Sciatic nerve (tissue), 2 donors: Measurements from ENCODE around the gene SLC34A2. TPM values are rescaled to one million over a fixed set of nuclear protein-coding genes. Genes with fewer than 3 reads are reported as not detected.
"Not testable (repeated sequence)": the region's sequence is repeated elsewhere in the genome, so short reads cannot be mapped to it uniquely, and the experiment has no call there.

ENCODE experiments used
- ATAC-seq: fragments of 200-7000 bp; cut with Tn5 transposase; one replicate; pipeline ENCODE4 v1.9.1; 2020; ENCODE audit warnings: mild to moderate bottlenecking, moderate library complexity
- DNase-seq: peaks from one replicate; pipeline ENCODE4 v3.0.0-alpha.2; 2020; ENCODE audit warnings: low spot score
- intact Hi-C: fragments of 100-400 bp; cut with DNase I; formaldehyde crosslinking; loops from one replicate; pipeline ENCODE4 v1.14.2; 2022
- total RNA-seq: library from RNA; stranded (reverse); fragmentation: NEBNext Ultra II Directional; extraction: Animal tissue kit (Norgen Biotek cat#: 25700); gene quantifications from one replicate; pipeline ENCODE4 v1.2.1, GENCODE V29; 2021
- donor health status: DM: no; HTN: no; CAD: no.
- donor health status: DM: no; HTN: no; CAD: no.

The SLC34A2 gene, protein sequence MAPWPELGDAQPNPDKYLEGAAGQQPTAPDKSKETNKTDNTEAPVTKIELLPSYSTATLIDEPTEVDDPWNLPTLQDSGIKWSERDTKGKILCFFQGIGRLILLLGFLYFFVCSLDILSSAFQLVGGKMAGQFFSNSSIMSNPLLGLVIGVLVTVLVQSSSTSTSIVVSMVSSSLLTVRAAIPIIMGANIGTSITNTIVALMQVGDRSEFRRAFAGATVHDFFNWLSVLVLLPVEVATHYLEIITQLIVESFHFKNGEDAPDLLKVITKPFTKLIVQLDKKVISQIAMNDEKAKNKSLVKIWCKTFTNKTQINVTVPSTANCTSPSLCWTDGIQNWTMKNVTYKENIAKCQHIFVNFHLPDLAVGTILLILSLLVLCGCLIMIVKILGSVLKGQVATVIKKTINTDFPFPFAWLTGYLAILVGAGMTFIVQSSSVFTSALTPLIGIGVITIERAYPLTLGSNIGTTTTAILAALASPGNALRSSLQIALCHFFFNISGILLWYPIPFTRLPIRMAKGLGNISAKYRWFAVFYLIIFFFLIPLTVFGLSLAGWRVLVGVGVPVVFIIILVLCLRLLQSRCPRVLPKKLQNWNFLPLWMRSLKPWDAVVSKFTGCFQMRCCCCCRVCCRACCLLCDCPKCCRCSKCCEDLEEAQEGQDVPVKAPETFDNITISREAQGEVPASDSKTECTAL
- 2.5 TPM for total RNA-seq

DNA sequence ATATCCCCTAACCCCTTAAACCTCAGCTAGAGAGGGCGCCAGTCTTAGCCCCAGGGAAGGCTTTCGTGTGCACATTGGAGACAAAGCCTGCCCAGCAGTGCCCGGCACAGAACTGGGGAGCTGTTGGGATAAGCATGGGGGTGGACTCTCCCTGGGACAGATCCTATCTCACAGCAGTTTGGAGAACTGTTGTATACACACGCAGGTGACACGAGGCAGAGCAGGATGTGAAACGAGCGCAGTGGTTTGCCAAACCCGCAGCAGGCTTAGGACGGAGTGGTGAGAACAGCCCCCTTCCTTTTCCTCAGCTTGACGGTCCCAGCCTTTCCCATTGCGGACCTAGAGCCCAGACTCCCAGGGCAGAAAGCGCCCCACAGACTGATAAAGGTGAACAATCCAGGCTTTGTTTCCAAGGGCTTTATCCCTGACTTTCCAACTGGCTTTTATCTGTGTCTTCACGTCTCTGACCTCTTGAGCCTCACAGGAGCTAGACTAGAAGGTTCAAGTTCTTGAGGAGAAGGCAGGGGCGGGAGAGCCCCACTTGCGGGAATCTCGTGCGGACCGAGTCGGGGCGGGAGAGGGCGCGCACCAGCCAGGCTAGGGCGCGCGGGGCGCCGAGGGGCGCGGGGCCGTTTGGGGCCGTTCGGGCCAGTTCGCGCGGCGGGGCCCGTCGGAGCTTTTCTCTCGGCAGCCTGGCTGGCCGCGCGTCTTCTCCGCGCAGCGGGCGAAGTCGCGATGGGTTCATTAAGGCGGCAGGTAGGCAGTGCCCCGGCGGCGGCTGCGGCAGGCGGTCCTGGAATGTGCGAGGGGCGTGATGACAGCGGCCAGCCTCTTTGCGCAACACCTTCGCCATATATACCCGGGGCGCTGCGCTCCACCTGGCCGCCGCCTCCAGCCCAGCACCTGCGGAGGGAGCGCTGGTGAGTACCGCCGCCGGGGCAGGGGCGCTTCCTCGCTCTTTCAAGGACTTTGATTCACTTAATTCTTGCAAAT is at the start of gene SLC34A2:
SLC34A2 (plus strand) TSS at position 881 of the 993 bp plus-strand sequence. CDS start 6,650 bp downstream, outside the sequence.
- ATAC-seq (no peak), DNase-seq (no peak)
- intact Hi-C loops: no loop called here

DNA sequence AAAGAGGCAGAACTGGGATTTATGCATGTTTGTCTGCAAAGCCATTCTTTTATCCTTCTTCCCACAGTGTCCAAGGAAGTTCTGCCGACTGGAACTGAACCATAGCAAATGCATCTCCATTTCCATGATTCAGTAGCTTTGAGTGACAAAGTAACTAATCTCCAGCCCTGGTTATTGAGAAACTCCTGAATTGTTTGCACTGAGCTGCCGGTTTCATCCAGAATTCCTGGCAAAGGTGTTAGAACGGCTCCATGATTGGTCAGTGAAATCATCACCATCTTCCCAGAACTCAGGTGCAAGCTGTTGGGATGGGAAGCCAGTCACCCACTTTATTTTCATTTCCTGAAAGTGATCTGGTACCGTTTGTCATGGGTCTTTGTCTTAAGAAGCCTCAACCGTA is 47.0 kb upstream of the SLC34A2 start:
- DNase-seq (no peak), ATAC-seq (no peak)
- intact Hi-C loops: no loop called here

GRCh38 chr4:25609976-25610375 is 45.7 kb upstream of the SLC34A2 start:
- ATAC-seq: no peak
- no peak for DNase-seq
- intact Hi-C loops: no loop called here

GRCh38 chr4:25613613-25614012 is 42.0 kb upstream of the SLC34A2 start:
- DNase-seq, intact Hi-C loops, ATAC-seq: not testable (repeated sequence)

GRCh38 chr4:25614807-25615206 is 40.8 kb upstream of the SLC34A2 start:
- DNase-seq: no peak
- no peak for ATAC-seq
- intact Hi-C loops: no loop called here

DNA sequence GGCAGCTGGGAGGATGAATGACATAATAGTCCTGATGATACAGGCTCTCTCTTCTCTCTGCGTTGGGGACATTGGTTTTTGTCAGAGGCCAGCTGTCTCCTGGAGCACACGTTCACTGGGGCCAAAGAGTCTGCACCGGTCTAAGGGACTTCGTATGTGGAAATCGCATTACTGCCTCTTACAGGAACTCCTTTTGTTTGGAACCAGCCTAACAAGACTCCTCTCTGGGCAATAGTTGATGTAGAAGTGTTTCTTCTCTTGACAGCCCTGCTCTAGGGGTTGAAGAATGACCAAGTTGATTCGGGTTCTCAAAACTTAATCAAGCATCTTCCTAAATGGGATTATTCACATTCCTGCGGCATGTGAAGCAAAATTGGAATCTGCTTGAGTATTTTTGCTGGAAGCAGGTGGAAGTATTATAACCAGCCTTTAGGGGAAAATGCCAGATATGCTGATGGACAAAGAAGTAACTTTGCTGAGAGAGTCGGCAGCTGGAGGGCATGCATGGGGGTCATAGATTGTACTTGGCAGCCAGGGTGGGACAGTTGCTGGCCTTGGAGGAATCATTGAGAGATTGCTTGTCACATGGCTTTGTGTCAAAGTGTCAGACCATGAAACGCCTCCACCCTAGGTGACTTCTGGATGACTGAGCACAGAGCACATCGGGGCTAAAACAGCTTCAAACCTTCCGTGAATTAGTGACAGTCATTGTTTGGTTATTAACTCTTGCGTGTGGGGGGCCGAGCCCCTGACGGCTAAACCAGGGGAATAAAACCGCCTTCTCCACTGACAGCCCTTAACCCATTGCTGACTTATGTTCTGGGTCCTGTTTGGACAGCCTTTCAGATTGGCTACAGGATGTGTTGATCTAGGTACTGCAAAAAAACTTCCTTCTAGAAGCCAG is 34.4 kb upstream of the SLC34A2 start:
- intact Hi-C loops: no loop called here
- no peak for DNase-seq
- no peak for ATAC-seq

GRCh38 chr4:25624616-25625015 is 31.0 kb upstream of the SLC34A2 start:
- DNase-seq (no peak), ATAC-seq (no peak)
- intact Hi-C loops: no loop called here

DNA sequence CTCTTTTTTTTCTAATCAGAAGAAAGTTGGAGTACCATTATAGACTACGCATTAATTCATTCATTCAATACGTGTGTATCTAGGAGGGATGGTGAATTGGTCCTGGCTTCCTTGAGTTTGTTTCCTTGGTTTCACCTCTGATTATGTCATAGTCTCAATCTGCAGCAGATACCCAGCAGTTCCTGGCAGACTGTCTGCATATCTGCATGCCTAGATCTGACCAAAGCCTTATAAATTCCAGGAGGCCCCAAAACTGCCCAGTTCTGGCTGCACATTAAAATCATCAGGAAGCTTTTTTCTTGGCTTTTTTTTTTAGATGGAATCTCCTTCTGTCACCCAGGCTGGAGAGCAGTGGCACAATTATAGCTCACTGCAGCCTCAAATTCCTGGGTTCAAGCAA is 27.2 kb upstream of the SLC34A2 start:
- intact Hi-C loops: no loop called here
- no peak for DNase-seq
- ATAC-seq: no peak

GRCh38 chr4:25632135-25632534 is 23.5 kb upstream of the SLC34A2 start:
- ATAC-seq: no peak
- intact Hi-C loops: no loop called here
- no peak for DNase-seq

DNA sequence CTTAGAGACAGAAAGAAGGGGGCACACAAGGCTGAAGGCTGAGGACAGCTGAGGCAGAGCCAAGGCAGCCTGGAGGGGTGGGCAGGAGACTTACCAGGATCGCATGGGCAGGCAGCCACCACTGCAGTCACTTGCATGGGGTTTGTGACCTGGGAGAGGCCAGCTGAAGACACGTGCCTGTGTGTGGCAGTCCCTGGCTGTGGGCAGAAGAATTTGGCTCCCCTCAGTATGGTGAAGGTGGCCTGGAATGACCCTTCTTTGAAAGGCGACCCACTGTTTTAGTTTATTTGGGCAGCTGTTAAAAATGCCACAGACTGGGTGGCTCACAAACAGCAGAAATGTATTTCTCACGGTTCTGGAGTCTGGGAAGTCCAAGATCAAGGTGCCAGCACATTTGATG is 22.1 kb upstream of the SLC34A2 start:
- DNase-seq (no peak), ATAC-seq (no peak)
- intact Hi-C loops: no loop called here

DNA sequence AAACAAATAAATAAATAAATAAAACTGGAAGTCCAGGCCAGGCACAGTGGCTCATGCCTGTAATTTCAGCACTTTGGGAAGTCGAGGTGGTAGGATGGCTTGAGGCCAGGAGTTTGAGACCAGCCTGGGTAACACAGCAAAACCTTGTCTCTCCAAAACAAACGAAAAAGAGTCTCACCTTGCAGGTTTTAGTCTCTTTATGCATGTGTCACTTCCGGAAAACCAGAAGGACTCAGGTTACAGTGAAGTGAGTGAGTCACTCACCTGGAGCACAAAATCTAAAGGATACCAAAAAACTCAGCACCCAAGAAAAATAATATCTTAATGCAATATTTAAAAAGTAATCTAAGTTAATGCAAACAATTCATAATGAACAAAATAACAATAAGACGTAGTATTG is 20.1 kb upstream of the SLC34A2 start:
- intact Hi-C loops: no loop called here
- DNase-seq (no peak), ATAC-seq (no peak)

- intact Hi-C loops: no loop called here
- ATAC-seq (no peak), DNase-seq (no peak)
Observed at GRCh38 chr4:25637581-25638220, 17.9 kb upstream of the SLC34A2 start.

DNA sequence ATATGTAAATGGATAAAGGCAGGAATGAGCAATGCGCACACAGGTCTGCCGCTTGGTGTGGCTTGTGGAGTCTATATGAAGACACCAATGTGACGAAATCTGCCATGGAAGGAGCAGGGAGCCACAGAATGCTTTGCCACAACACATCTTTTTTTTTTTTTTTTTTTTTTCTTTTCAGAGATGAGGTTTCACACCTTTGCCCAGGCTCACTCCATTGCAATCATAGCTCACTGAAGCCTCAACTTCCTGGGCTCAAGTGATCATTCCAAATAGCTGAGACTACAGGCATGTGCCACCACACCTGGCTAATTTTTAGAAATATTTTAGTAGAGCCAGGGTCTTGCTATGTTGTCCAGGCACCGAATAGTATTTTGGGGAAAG is 17.4 kb upstream of the SLC34A2 start:
- no peak for ATAC-seq
- intact Hi-C loops: no loop called here
- DNase-seq: no peak

GRCh38 chr4:25638806-25639205 is 16.8 kb upstream of the SLC34A2 start:
- no peak for DNase-seq
- intact Hi-C loops: no loop called here
- no peak for ATAC-seq

GRCh38 chr4:25650311-25650710 is 5.3 kb upstream of the SLC34A2 start:
- intact Hi-C loops: no loop called here
- DNase-seq: no peak
- no peak for ATAC-seq

- intact Hi-C loops: no loop called here
- DNase-seq (no peak), ATAC-seq (no peak)
Observed at GRCh38 chr4:25651682-25652081, 4.0 kb upstream of the SLC34A2 start.

DNA sequence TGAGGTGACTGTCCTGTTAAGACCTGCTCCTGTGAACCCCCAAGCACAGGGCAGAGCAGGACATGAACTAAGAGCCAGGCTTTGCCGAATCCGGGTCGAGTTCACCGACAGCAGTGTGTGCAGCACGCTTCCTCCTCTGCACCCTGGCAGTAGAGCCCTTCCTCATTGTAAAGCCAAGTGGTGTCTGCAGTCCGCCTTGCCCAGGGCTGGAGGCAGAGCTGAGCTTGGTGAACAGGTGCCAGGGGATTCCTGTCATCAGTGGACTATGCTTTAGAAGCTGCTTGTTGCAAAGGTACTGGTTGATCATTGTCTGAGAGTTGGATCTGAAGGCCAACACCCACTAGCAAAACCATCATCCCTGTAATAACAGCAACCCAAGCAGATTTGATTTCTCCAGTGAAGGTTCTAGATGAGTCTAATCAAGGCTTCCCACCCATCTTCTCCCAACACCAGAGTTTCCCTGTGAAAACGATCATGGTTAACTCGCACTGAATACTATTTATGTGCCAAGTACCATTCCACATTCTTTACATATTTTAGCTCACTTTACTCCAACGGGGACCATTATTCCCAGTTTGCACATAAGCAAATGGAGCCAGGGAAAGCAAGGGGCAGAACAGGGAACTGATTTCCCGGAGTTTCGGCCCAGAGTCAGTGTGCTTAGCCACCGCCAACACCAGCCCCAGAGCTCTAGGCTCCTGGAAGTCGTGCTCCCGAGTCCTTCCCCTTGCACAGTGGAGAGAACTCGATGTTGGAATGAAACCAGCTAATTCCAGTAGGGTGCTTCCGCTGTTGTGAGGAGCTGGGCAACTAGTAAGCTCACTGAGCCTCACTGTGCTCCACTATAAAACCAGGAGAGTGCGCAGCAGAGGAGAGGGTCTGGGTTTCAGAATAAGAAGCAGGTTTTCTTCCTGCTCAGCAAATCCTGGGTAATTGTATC is 1.4 kb upstream of the SLC34A2 start:
- DNase-seq (no peak), ATAC-seq (peak; percentile 29)
- intact Hi-C loops: no loop called here
